Peyer's patch (tissue), 4 donors: Measurements from ENCODE around the gene OR2M5. TPM values are rescaled to one million over a fixed set of nuclear protein-coding genes. Genes with fewer than 3 reads are reported as not detected.

Experiments used
- DNase-seq, 3 donors: peaks; one replicate each; pipeline ENCODE4 v3.0.0-alpha.2; 2017 to 2019
- H3K27ac ChIP-seq, 4 donors: fragments of 200-600 bp; sonication (generic); one replicate each; pipeline ENCODE4 v1.5.1; 2016 to 2019
- H3K27me3 ChIP-seq, 2 donors: fragments of 200-600 bp; sonication (generic); one replicate each; pipeline ENCODE4 v1.5.1; 2019
- H3K36me3 ChIP-seq, 3 donors: fragments of 200-600 bp; sonication (generic); one replicate each; pipeline ENCODE4 v1.5.1; 2016 to 2019
- H3K4me1 ChIP-seq, 4 donors: fragments of 200-600 bp; sonication (generic); one replicate each; pipeline ENCODE4 v1.5.1; 2016 to 2019
- H3K4me3 ChIP-seq, 4 donors: fragments of 200-600 bp; sonication (generic); 1 replicate in 3 of 4; 2 replicates in 1 of 4; pipeline ENCODE4 v1.5.1; 2016 to 2019; ENCODE audit warnings: mild to moderate bottlenecking in 1 of 4
- H3K9me3 ChIP-seq, 4 donors: fragments of 200-600 bp; sonication (generic); one replicate each; pipeline ENCODE4 v1.5.1; 2016 to 2019; ENCODE audit warnings: mild to moderate bottlenecking in 1 of 4
- CTCF ChIP-seq, 6 experiments: fragments of 450-650 bp in 4 of 6; fragments of 200-600 bp in 2 of 6; sonication (generic) in 1 of 6; IDR thresholded peaks; one replicate each; pipeline ENCODE4 v1.5.1; 2017 to 2019; ENCODE audit warnings: antibody characterized with exemption in 6 of 6, mild to moderate bottlenecking in 3 of 6, moderate library complexity in 1 of 6
- POLR2A ChIP-seq, 2 donors: fragments of 450-650 bp; IDR thresholded peaks; one replicate each; pipeline ENCODE4 v1.5.1; 2017; ENCODE audit warnings: antibody characterized with exemption in 2 of 2, mild to moderate bottlenecking in 2 of 2, moderate library complexity in 2 of 2
- total RNA-seq, 4 donors: library from RNA; depleted of rRNA; stranded (reverse); fragments of >200 nt; gene quantifications; one replicate each; pipeline ENCODE4 v1.1.0, GENCODE V29; 2016

The OR2M5 gene
- total RNA-seq, 4 donors from 2014 or later, result not detected

DNA sequence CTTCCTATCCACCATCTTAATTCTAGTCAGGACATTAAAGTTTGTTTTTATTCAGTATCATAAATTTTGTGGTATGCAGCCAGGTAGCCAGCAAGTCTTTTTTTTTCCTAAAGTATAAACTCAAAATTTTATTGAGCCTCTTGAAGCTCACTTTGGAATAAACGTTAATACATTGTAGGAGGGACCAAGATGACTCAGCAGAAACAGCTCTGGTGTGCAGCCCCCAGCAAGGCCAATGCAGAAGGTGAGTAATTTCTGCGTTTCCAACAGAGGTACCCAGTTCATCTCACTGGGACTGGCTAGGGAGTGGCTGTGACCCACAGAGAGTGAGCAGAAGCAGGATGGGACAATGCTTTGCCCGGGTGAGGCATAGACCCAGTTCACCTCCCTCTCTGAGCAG, 42.4 kb downstream of the OR2M5 start:
- H3K36me3 ChIP-seq, result no peaks in the 10 kb centered on the region
- no peak overlapping the region for H3K4me3 ChIP-seq
- DNase-seq, result no peak
- TF ChIP-seq POLR2A (IDR thresholded peaks at IDR 0.05), result no peak
- no peaks in the 10 kb centered on the region for H3K4me1 ChIP-seq
- no peaks in the 10 kb centered on the region for H3K9me3 ChIP-seq
- H3K27me3 ChIP-seq, result no peaks in the 10 kb centered on the region
- no peak overlapping the region for H3K27ac ChIP-seq

DNA sequence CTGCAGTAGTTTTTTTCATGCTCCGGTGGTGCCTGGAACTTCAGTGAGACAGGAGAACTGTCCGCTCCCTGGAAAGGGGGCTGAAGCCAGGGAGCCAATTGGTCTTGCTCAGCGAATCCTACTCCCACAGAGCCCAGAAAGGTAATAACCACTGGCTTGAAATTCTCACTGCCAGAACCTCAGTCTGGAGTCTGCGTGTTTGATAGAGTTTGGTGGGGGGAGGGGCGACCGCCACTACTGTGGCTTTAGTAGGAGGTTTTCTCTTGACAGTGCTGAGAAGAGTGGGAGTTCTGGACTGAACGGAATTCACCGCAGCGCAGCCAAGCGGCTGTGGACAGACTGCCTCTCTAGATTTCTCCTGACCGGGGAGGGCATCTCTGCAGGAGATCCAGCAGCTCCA, 44.1 kb downstream of the OR2M5 start:
- Histone ChIP-seq H3K4me3 (no peak overlapping the region), H3K27ac (no peak overlapping the region), H3K27me3 (no peaks in the 10 kb centered on the region), H3K4me1 (no peaks in the 10 kb centered on the region), H3K36me3 (no peaks in the 10 kb centered on the region), H3K9me3 (no peaks in the 10 kb centered on the region)
- DNase-seq, result no peak
- TF ChIP-seq POLR2A (IDR thresholded peaks at IDR 0.05) (no peak), CTCF (IDR thresholded peaks at IDR 0.05) (no peak)

DNA sequence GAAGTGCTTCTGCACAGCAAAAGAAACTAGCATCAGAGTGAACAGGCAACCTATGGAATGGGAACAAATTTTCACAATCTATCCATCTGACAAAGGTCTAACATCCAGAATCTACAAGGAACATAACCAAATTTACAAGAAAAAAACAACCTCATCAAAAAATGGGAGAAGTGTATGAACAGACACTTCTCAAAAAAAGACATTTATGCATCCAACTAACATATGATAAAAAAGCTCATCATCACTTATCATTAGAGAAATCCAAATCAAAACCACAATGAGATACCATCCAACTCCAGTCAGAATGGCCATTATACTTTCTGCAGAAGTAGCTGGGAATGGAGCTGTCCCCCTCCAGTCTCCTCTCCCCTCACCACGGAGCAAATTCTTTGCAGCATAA, 49.2 kb downstream of the OR2M5 start:
- Histone ChIP-seq H3K9me3 (no peaks in the 10 kb centered on the region), H3K27me3 (no peaks in the 10 kb centered on the region), H3K27ac (no peak overlapping the region), H3K4me3 (no peak overlapping the region), H3K36me3 (no peaks in the 10 kb centered on the region), H3K4me1 (no peaks in the 10 kb centered on the region)
- TF ChIP-seq CTCF (IDR thresholded peaks at IDR 0.05), result no peak
- no peak for TF ChIP-seq POLR2A (IDR thresholded peaks at IDR 0.05)
- DNase-seq, result no peak

Other genes with a start within 250 kb of the OR2M5 start
- 1 to 10 TPM in 1 of 4 donors, not detected in 3; 2.5 TPM for gene OR2W3, start 249.6 kb upstream of the OR2M5 start, total RNA-seq
- not detected for gene OR2T8, start 224.9 kb upstream of the OR2M5 start, total RNA-seq
- gene OR2AJ1, start 220.3 kb upstream of the OR2M5 start, total RNA-seq, result not detected
- gene OR2L8, start 196.3 kb upstream of the OR2M5 start, total RNA-seq, result not detected
- not detected for gene OR2AK2, start 179.9 kb upstream of the OR2M5 start, total RNA-seq
- under 1 TPM in 1 of 4 donors, not detected in 3; 0.40 TPM for gene OR2L5, start 131.5 kb upstream of the OR2M5 start, total RNA-seq
- gene OR2L2, start 115.1 kb upstream of the OR2M5 start, total RNA-seq, result under 1 TPM in 1 of 4 donors, not detected in 3; 0.13 TPM
- not detected for gene OR2L3, start 98.3 kb upstream of the OR2M5 start, total RNA-seq
- not detected for gene OR2L13, start 50.0 kb upstream of the OR2M5 start, total RNA-seq
- gene OR2M2, start 29.7 kb downstream of the OR2M5 start, total RNA-seq, result not detected
- gene OR2M3, start 52.1 kb downstream of the OR2M5 start, total RNA-seq, result not detected
- not detected for gene OR2M4, start 86.3 kb downstream of the OR2M5 start, total RNA-seq
- gene OR2T33, start 132.8 kb downstream of the OR2M5 start, total RNA-seq, result not detected
- not detected for gene OR2T12, start 158.3 kb downstream of the OR2M5 start, total RNA-seq
- gene OR2M7, start 179.4 kb downstream of the OR2M5 start, total RNA-seq, result not detected
- gene OR14C36, start 203.6 kb downstream of the OR2M5 start, total RNA-seq, result not detected
- not detected for gene OR2T4, start 216.5 kb downstream of the OR2M5 start, total RNA-seq
- gene OR2T6, start 230.6 kb downstream of the OR2M5 start, total RNA-seq, result not detected